Activated CD4-positive, alpha-beta T cell treated with anti-CD3 and anti-CD28 coated beads for 24 hours (primary cell): Measurements from ENCODE around the gene TP53BP2.
"Not testable (repeated sequence)": the region's sequence is repeated elsewhere in the genome, so short reads cannot be mapped to it uniquely, and the experiment has no call there.

Experiments used
- DNase-seq, 2 donors: peaks; one replicate each; pipeline ENCODE4 v3.0.0-alpha.2; 2020; ENCODE audit warnings: low read depth in 2 of 2

Gene TP53BP2

GRCh38 chr1:223740038-223740736 is 105.6 kb downstream of the TP53BP2 start:
- not testable (repeated sequence) for DNase-seq

DNA sequence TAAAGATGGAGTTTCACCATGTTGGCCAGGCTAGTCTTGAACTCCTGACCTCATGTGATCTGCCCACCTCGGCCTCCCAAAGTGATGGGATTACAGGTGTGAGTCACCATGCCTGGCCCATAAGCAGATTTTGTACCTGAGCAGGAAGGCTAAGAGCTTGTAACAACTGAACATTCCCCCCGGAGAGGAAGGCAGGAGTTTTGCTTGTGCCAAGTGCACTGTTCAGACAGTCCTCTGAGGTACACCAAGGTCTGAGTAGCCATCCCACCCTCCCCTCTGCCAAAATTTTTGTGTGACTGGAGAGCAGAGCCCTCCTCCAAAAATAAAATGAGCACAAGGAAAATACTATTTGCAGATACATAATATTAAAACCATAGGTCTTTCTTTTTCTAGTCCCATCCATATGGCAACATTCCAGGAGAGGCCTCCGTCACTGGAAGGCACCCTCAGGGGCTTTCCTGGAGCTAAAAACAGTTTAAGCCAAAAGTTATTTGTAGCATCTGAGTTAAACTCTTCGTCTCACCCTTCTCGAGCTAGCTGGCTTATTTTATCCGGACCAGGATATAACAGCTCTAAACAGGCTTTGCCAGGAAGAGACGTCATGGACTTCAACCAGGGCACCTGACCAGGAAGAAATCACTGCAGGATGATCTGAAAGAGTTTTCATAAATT is 106.2 kb downstream of the TP53BP2 start:
- DNase-seq = no peak

DNA sequence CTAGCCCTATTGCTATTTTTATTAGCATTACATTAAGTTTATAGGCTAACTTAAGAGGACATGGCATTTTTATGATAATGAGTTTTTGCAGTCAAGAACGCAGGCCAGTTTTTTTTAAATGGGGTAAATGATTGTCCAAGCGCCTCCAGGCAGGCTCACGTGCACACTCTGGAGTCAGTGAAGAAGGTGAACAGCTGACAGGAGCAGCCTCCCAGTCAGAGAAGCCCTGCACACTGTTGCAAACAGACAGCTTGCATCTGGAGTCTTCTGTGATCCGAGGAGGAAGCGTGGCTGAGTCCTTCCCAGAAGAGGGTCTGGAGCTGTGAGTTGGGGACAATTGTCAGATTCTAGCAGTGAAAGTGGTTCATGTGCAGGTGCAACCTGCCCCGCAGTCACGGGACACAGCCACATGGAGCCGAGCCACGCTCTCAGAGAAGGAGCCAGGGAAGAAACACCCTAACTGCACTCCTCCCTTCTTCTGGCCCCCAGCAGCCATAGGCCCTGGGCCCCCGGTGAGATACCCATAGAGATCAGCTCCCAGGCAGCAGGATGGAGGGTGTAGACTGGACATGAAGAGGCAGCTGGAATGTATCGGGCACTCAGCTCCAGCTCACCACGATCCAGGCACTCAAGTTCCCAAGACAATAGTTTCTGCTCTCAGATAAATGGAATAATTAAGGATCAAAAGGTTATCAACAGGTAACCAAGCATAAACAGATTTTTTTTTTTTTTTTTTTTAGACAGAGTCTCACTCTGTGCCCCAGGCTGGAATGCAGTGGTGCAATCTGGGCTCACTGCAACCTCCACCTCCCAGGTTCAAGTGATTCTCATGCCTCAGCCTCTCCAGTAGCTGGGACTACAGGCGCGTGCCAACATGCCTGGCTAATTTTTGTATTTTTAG is 107.0 kb downstream of the TP53BP2 start:
- DNase-seq = no peak

DNA sequence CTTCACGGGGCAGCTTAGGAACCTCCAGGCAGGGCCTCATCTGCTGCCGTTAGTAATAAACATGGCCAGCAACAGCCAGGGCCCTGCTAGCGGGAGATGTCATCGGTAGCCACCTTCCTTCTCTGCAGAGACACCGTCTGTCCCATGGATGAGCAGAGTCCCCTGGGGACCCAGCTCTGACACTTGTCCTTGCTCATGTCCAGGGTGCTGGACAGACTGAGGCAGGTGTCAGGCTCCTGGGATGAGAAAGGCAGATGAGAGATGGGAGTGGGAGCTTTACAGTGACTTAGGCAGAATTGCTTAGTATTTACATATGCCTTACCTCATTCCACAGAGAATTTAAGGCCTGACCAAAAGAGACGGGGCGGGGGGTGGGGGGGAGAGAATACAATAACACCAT is 108.4 kb downstream of the TP53BP2 start:
- DNase-seq = no peak

GRCh38 chr1:223736638-223737037 is 109.1 kb downstream of the TP53BP2 start:
- not testable (repeated sequence) for DNase-seq

DNA sequence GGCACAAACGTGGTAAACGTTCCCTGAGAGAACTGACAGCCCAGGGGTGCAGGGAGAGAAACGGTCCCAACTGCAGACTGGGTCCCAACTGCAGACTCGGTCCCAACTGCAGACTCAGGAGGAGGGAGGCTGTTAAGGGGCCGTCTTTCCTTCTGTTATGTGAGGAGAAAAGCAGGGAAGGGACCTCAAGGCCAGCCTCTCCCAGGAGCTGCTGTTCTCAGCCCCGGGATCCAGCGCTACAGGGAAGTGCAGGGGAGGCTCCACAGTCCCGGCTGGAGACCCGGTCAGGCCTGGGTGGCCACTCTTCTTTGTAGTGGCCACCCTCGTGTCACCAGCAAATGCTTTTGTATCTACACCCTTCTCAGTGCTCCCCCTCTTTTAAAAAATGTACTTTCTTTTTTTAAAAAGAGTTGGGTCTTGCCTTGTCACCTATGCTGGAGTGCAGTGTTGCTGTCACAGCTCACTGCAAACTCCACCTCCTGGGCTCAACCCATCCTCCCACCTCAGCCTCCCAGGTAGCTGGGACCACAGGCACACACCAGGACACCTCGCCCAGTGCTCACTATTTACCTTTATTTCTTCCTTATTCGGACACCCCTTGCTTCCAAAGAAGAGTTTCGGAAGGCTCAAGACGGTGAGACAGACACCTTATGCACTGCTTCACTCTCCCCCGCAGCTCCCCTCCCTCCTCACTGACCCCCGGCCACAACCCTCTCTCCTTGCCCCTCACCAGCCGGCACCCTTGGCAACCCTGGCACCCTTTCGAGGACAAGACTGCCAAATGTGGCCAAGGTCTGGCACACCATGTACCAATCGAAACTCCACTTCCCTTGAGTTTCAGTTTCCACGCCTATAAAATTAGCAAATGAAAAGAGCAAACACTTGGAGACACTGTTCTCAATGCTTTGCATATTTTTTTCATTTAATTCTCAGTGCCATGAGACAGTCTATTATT is 111.6 kb downstream of the TP53BP2 start:
- no peak for DNase-seq

- no peak for DNase-seq
Observed at GRCh38 chr1:223732993-223733798, 112.6 kb downstream of the TP53BP2 start.

DNA sequence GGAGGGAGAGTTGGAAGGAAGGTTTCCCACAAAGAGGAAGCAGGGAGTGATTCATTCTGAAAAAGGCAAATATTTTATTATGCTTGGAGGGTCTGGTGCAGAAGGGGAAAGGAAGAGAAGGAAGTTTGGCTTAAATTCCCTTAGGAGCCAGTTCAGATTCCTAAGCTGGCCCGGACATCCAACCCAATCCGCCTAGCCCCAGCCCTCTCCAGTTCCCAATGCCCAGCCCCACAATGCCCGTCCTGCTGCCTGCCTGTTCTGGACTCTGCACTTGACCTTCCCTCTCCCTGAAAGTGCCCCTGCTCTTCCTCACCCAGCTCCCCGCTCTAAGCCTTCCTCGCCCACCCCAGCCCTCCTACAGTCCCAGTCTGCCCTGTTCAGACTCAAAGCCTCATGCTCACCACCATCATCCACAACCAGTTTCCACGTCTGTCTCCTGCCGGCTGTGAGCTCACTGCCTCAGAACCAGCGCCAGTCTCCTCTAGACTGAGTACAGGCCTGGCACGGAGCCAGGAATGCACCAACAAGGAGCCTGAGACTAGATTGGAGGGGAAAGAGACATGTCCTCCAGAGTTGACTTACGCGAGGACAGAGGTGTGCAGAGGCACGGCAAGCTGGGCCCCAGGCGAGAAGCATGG is 114.5 kb downstream of the TP53BP2 start:
- DNase-seq = no peak

GRCh38 chr1:223730479-223731132 is 115.1 kb downstream of the TP53BP2 start:
- DNase-seq = no peak

DNA sequence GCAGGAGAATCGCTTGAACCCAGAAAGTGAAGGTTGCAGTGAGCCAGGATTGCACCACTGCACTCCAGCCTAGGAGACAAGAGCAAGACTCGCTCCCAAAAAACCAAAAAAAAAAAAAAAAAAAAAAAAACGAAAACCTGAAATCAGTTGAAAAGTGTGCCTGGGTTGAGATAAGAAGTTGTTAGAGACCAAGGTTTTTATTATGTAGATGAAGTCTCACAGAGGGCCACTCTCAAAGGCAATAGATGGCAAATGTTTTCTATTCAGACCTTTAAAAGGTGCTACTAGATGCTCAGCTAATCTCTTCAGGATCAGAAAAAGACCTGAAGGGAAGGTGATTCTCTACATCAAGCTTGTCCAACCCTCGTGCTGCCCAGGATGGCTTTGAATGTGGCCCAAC is 115.8 kb downstream of the TP53BP2 start:
- no peak for DNase-seq
